GM23248 (cell line): ENCODE results near the gene BHLHE23. TPM values are rescaled to one million over a fixed set of nuclear protein-coding genes. Genes with fewer than 3 reads are reported as not detected.

Source experiments
- DNase-seq: peaks from one replicate; pipeline ENCODE4 v3.0.0-alpha.2; 2015
- H2AFZ ChIP-seq: fragments of 200-600 bp; sonication (generic); 2 replicates; pipeline ENCODE4 v1.6.1; 2016; ENCODE audit warnings: antibody characterized with exemption
- H3F3A ChIP-seq: fragments of 200-600 bp; sonication (generic); 2 replicates; pipeline ENCODE4 v1.6.1; 2016; ENCODE audit warnings: mild to moderate bottlenecking, antibody characterized with exemption, mixed run types; ENCODE audit not compliant: insufficient read depth
- H3K27ac ChIP-seq: fragments of 200-600 bp; sonication (generic); 2 replicates; pipeline ENCODE4 v1.5.1; 2016; ENCODE audit warnings: mild to moderate bottlenecking
- H3K27me3 ChIP-seq: fragments of 200-600 bp; sonication (generic); replicated peaks from 2 replicates; pipeline ENCODE4 v1.6.1; 2016; ENCODE audit warnings: mild to moderate bottlenecking; ENCODE audit not compliant: insufficient read depth
- H3K36me3 ChIP-seq: fragments of 200-600 bp; sonication (generic); 2 replicates; pipeline ENCODE4 v1.6.1; 2016; ENCODE audit warnings: low read depth, mild to moderate bottlenecking
- H3K4me1 ChIP-seq: fragments of 200-600 bp; sonication (generic); 2 replicates; pipeline ENCODE4 v1.6.1; 2016; ENCODE audit warnings: mild to moderate bottlenecking; ENCODE audit not compliant: insufficient read depth
- H3K4me2 ChIP-seq: fragments of 200-600 bp; sonication (generic); one replicate; pipeline ENCODE4 v1.6.1; 2016; ENCODE audit warnings: mild to moderate bottlenecking; ENCODE audit not compliant: unreplicated experiment
- H3K4me3 ChIP-seq: fragments of 200-600 bp; sonication (generic); 2 replicates; pipeline ENCODE4 v1.5.1; 2016; ENCODE audit warnings: mild to moderate bottlenecking
- H3K79me2 ChIP-seq: fragments of 200-600 bp; sonication (generic); 2 replicates; pipeline ENCODE4 v1.6.1; 2016; ENCODE audit warnings: mild to moderate bottlenecking; ENCODE audit not compliant: insufficient read depth
- H3K9ac ChIP-seq: fragments of 200-600 bp; sonication (generic); 2 replicates; pipeline ENCODE4 v1.6.1; 2016; ENCODE audit warnings: mild to moderate bottlenecking
- H3K9me2 ChIP-seq: fragments of 200-600 bp; sonication (generic); 2 replicates; pipeline ENCODE4 v1.6.1; 2016; ENCODE audit warnings: mixed run types, mild to moderate bottlenecking, moderate library complexity; ENCODE audit not compliant: insufficient read depth
- H3K9me3 ChIP-seq: fragments of 200-600 bp; sonication (generic); one replicate; pipeline ENCODE4 v1.6.1; 2017; ENCODE audit warnings: low read depth
- H4K20me1 ChIP-seq: fragments of 200-600 bp; sonication (generic); 2 replicates; pipeline ENCODE4 v1.6.0; 2016; ENCODE audit not compliant: insufficient read depth
- EZH2 ChIP-seq: fragments of 200-600 bp; sonication (generic); IDR thresholded peaks from 2 replicates; pipeline ENCODE4 v1.6.1; 2018; ENCODE audit warnings: antibody characterized with exemption, mild to moderate bottlenecking; ENCODE audit not compliant: insufficient read depth, poor library complexity, severe bottlenecking
- EZH2phosphoT487 ChIP-seq: fragments of 200-600 bp; sonication (generic); IDR thresholded peaks from 2 replicates; pipeline ENCODE4 v1.6.1; 2018; ENCODE audit warnings: antibody characterized with exemption, moderate library complexity, mild to moderate bottlenecking, low read depth; ENCODE audit not compliant: insufficient read depth
- WGBS, 2 experiments: methylation state at CpG; one replicate each; pipeline ENCODE4 v1.1.6; 2015 to 2017; ENCODE audit warnings: low lambda C conversion rate in 2 of 2, low coverage in 1 of 2; ENCODE audit errors: missing lambda C conversion rate in 2 of 2; 5-methylcytosine and 5-hydroxymethylcytosine counted together
- in situ Hi-C: fragments of 300-500 bp; cut with MboI; formaldehyde crosslinking; loops from 2 replicates; pipeline ENCODE4 v1.15.0; 2020
- polyA plus RNA-seq: library from polyadenylated mRNA; unstranded; fragments of >200 nt; fragmentation: Nextera tagmentation; extraction: Ambion mirVana; gene quantifications from 2 replicates; pipeline ENCODE4 v1.2.1, GENCODE V29; 2016
- total RNA-seq: library from RNA; depleted of rRNA; stranded (reverse); fragments of >200 nt; shearing (Covaris generic); gene quantifications from 2 replicates; pipeline ENCODE4 v1.2.3, GENCODE V29; 2014

BHLHE23 gene
- total and polyA plus RNA-seq, 2 experiments from 2014 or later: not detected

DNA sequence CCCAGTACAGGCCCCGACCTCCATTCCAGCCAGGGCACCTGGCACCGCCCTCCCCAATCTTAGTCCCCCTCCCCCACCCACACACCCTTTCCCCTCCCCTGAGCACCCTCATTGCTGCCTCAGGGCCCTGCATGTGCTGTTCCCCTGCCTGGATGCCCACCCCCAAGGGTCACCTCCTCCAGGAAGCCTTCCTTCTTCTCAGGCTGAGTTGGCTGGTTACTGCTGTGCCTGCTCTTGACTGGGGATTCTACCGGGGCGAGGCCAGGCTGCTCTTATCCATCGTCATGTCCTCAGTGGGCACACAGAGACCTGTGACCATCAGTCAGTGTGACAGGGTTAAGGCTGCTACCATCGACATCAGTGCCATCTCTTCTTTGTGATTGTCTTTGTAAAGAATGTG lies 23.6 kb downstream of the BHLHE23 start:
- Histone ChIP-seq H3F3A (no peaks in the 10 kb centered on the region), H4K20me1 (no peaks in the 10 kb centered on the region), H3K9me3 (no peaks in the 10 kb centered on the region), H3K36me3 (no peaks in the 10 kb centered on the region), H3K27ac (no peak overlapping the region), H3K79me2 (no peaks in the 10 kb centered on the region), H2AFZ (no peak overlapping the region), H3K27me3 (peaks cover 28% of the 10 kb centered on the region), H3K4me3 (no peak overlapping the region), H3K9me2 (no peaks in the 10 kb centered on the region), H3K4me1 (no peaks in the 10 kb centered on the region), H3K9ac (no peak overlapping the region), H3K4me2 (no peak overlapping the region)
- 55 to 76% methylated on average over 4 to 6 of the region's 6 CpGs for WGBS, 2 experiments
- no peak for DNase-seq
- in situ Hi-C loops: no loop called here
- TF ChIP-seq EZH2phosphoT487: no peak

- H3F3A ChIP-seq: no peaks in the 10 kb centered on the region
- no peak overlapping the region for H3K4me2 ChIP-seq
- no peak overlapping the region for H2AFZ ChIP-seq
- peaks cover 28% of the 10 kb centered on the region for H3K27me3 ChIP-seq
- no peaks in the 10 kb centered on the region for H3K4me1 ChIP-seq
- WGBS, 2 experiments: 45 to 54% methylated on average over 20 to 21 of the region's 21 CpGs
- in situ Hi-C loops: no loop called here
- no peak overlapping the region for H3K4me3 ChIP-seq
- no peaks in the 10 kb centered on the region for H3K9me3 ChIP-seq
- H3K79me2 ChIP-seq: no peaks in the 10 kb centered on the region
- TF ChIP-seq EZH2phosphoT487 (no peak), EZH2 (no peak)
- no peak overlapping the region for H3K9ac ChIP-seq
- no peaks in the 10 kb centered on the region for H4K20me1 ChIP-seq
- no peaks in the 10 kb centered on the region for H3K9me2 ChIP-seq
- H3K27ac ChIP-seq: no peak overlapping the region
- no peak for DNase-seq
- no peaks in the 10 kb centered on the region for H3K36me3 ChIP-seq
Measured at GRCh38 chr20:62982124-62983075, 24.4 kb downstream of the BHLHE23 start.

- H3F3A ChIP-seq: no peaks in the 10 kb centered on the region
- H3K9me3 ChIP-seq: no peaks in the 10 kb centered on the region
- H3K9me2 ChIP-seq: no peaks in the 10 kb centered on the region
- no peaks in the 10 kb centered on the region for H3K4me1 ChIP-seq
- H3K27ac ChIP-seq: no peak overlapping the region
- peak; percentile 64 for DNase-seq
- 5 to 8% methylated on average over 19 to 27 of the region's 28 CpGs for WGBS, 2 experiments
- no peak overlapping the region for H3K9ac ChIP-seq
- H3K4me3 ChIP-seq: no peak overlapping the region
- in situ Hi-C loops: no loop called here
- no peaks in the 10 kb centered on the region for H4K20me1 ChIP-seq
- no peak overlapping the region for H2AFZ ChIP-seq
- H3K4me2 ChIP-seq: no peak overlapping the region
- no peaks in the 10 kb centered on the region for H3K79me2 ChIP-seq
- TF ChIP-seq EZH2 (no peak), EZH2phosphoT487 (no peak)
- peaks cover 37% of the 10 kb centered on the region for H3K27me3 ChIP-seq
- no peaks in the 10 kb centered on the region for H3K36me3 ChIP-seq
Measured at GRCh38 chr20:62980970-62981369, 25.8 kb downstream of the BHLHE23 start.

DNA sequence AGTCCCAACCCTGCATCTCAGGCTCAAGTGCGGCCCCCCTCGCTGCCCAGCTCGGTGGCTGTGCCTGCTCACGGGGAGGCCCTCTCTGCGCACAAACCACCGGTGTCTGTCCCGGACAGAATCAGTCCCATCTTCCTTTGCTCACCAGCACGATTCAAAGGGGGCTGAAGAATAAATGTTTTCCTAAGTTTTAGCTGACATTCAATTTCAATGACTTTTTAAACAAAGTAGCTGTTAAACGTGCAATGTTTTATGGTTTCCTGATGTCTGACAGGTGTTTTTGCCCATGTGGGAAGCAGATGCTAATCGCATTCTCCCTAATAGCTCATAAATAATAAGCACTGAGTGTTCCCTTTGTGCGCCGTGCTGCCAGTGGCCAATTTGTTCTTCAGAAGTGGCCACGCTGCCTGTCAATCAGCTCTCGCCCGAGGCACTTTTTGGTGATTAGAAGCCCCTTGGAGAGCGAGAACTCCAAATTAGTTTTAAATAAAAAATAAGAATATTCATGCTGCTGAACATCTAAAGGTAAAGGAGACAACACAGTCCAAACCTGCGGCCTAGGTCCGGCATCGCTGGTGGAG lies 26.3 kb downstream of the BHLHE23 start:
- H3K4me1 ChIP-seq: no peaks in the 10 kb centered on the region
- H3K36me3 ChIP-seq: no peaks in the 10 kb centered on the region
- DNase-seq: no peak
- no peak overlapping the region for H3K9ac ChIP-seq
- H3K27me3 ChIP-seq: peaks cover 37% of the 10 kb centered on the region
- H3K4me3 ChIP-seq: no peak overlapping the region
- no peaks in the 10 kb centered on the region for H4K20me1 ChIP-seq
- H3K27ac ChIP-seq: no peak overlapping the region
- H2AFZ ChIP-seq: no peak overlapping the region
- TF ChIP-seq EZH2: no peak
- no peak for TF ChIP-seq EZH2phosphoT487
- no peaks in the 10 kb centered on the region for H3K9me3 ChIP-seq
- H3K4me2 ChIP-seq: no peak overlapping the region
- no peaks in the 10 kb centered on the region for H3K79me2 ChIP-seq
- no peaks in the 10 kb centered on the region for H3F3A ChIP-seq
- 8 to 9% methylated on average over 19 of the region's 19 CpGs for WGBS, 2 experiments
- H3K9me2 ChIP-seq: no peaks in the 10 kb centered on the region
- in situ Hi-C loops: no loop called here
